HUES64 (cell line): Measurements from ENCODE around the gene CNDP1.

ENCODE experiments used
- H3K27ac ChIP-seq: 2 replicates; pipeline ENCODE4 v1.7.0; 2013; ENCODE audit warnings: low read depth, low read length, inconsistent platforms
- H3K27me3 ChIP-seq: 2 replicates; pipeline ENCODE4 v1.6.1; 2013; ENCODE audit warnings: mild to moderate bottlenecking, low read length; ENCODE audit not compliant: insufficient read depth
- H3K36me3 ChIP-seq: 2 replicates; pipeline ENCODE4 v1.6.1; 2013; ENCODE audit warnings: mild to moderate bottlenecking, low read length; ENCODE audit not compliant: insufficient read depth
- H3K4me1 ChIP-seq: 2 replicates; pipeline ENCODE4 v1.6.1; 2013; ENCODE audit warnings: mild to moderate bottlenecking, low read length, moderate library complexity; ENCODE audit not compliant: insufficient read depth
- H3K4me3 ChIP-seq: 2 replicates; pipeline ENCODE4 v1.5.1; 2013; ENCODE audit warnings: mild to moderate bottlenecking, low read length, moderate library complexity
- H3K9ac ChIP-seq: 2 replicates; pipeline ENCODE4 v1.6.1; 2013; ENCODE audit warnings: mild to moderate bottlenecking, low read depth, low read length
- H3K9me3 ChIP-seq: 2 replicates; pipeline ENCODE4 v1.6.1; 2013; ENCODE audit warnings: low read depth, low read length; ENCODE audit not compliant: insufficient read depth
- WGBS: fragments of 150-250, 120-280 bp; methylation state at CpG from one replicate; pipeline ENCODE4 v1.1.7; 2013; ENCODE audit warnings: missing lambda C conversion rate; 5-methylcytosine and 5-hydroxymethylcytosine counted together

CNDP1 gene

GRCh38 chr18:74514860-74515495 lies 19.3 kb upstream of the CNDP1 start:
- H3K27me3 ChIP-seq, result no peaks in the 10 kb centered on the region
- H3K9me3 ChIP-seq, result no peaks in the 10 kb centered on the region
- H3K9ac ChIP-seq, result no peak overlapping the region
- 95% methylated on average over 18 of the region's 18 CpGs for WGBS
- H3K4me1 ChIP-seq, result no peaks in the 10 kb centered on the region
- no peak overlapping the region for H3K4me3 ChIP-seq
- no peak overlapping the region for H3K27ac ChIP-seq
- peaks cover 94% of the 10 kb centered on the region for H3K36me3 ChIP-seq

- no peaks in the 10 kb centered on the region for H3K4me1 ChIP-seq
- no peak overlapping the region for H3K27ac ChIP-seq
- H3K36me3 ChIP-seq, result peaks cover 94% of the 10 kb centered on the region
- H3K9ac ChIP-seq, result no peak overlapping the region
- 94% methylated on average over 13 of the region's 13 CpGs for WGBS
- no peak overlapping the region for H3K4me3 ChIP-seq
- H3K9me3 ChIP-seq, result no peaks in the 10 kb centered on the region
- no peaks in the 10 kb centered on the region for H3K27me3 ChIP-seq
Measured at GRCh38 chr18:74515620-74516231, 18.6 kb upstream of the CNDP1 start.

- no peaks in the 10 kb centered on the region for H3K27me3 ChIP-seq
- no peaks in the 10 kb centered on the region for H3K9me3 ChIP-seq
- H3K4me1 ChIP-seq, result no peaks in the 10 kb centered on the region
- no peak overlapping the region for H3K4me3 ChIP-seq
- H3K27ac ChIP-seq, result no peak overlapping the region
- WGBS, result 97% methylated on average over 34 of the region's 35 CpGs
- peaks cover 96% of the 10 kb centered on the region for H3K36me3 ChIP-seq
- no peak overlapping the region for H3K9ac ChIP-seq
Measured at GRCh38 chr18:74516271-74517235, 17.7 kb upstream of the CNDP1 start.

- Histone ChIP-seq H3K36me3 (peaks cover 93% of the 10 kb centered on the region), H3K4me3 (no peak overlapping the region), H3K27ac (no peak overlapping the region), H3K9ac (no peak overlapping the region), H3K27me3 (no peaks in the 10 kb centered on the region), H3K9me3 (no peaks in the 10 kb centered on the region), H3K4me1 (no peaks in the 10 kb centered on the region)
- WGBS, result 97% methylated on average over 15 of the region's 15 CpGs
Measured at GRCh38 chr18:74517236-74517630, 17.1 kb upstream of the CNDP1 start.

- Histone ChIP-seq H3K9ac (no peak overlapping the region), H3K9me3 (no peaks in the 10 kb centered on the region), H3K27me3 (no peaks in the 10 kb centered on the region), H3K27ac (no peak overlapping the region), H3K36me3 (peaks cover 78% of the 10 kb centered on the region), H3K4me1 (no peaks in the 10 kb centered on the region), H3K4me3 (no peak overlapping the region)
- 91% methylated on average over 29 of the region's 32 CpGs for WGBS
Measured at GRCh38 chr18:74518456-74519295, 15.6 kb upstream of the CNDP1 start.

- H3K36me3 ChIP-seq, result peaks cover 71% of the 10 kb centered on the region
- H3K27me3 ChIP-seq, result no peaks in the 10 kb centered on the region
- no peaks in the 10 kb centered on the region for H3K9me3 ChIP-seq
- H3K27ac ChIP-seq, result no peak overlapping the region
- no peak overlapping the region for H3K4me3 ChIP-seq
- H3K9ac ChIP-seq, result no peak overlapping the region
- H3K4me1 ChIP-seq, result no peaks in the 10 kb centered on the region
- 95% methylated on average over 18 of the region's 18 CpGs for WGBS
Measured at GRCh38 chr18:74519320-74520095, 14.8 kb upstream of the CNDP1 start.

- WGBS, result 90% methylated on average over 14 of the region's 14 CpGs
- Histone ChIP-seq H3K36me3 (peaks cover 64% of the 10 kb centered on the region), H3K4me3 (no peak overlapping the region), H3K9ac (no peak overlapping the region), H3K27me3 (no peaks in the 10 kb centered on the region), H3K27ac (no peak overlapping the region), H3K4me1 (no peaks in the 10 kb centered on the region), H3K9me3 (no peaks in the 10 kb centered on the region)
Measured at GRCh38 chr18:74520096-74520833, 14.0 kb upstream of the CNDP1 start.

- Histone ChIP-seq H3K36me3 (peaks cover 54% of the 10 kb centered on the region), H3K4me3 (no peak overlapping the region)
Measured at GRCh38 chr18:74521068-74521725, 13.1 kb upstream of the CNDP1 start.

GRCh38 chr18:74522635-74523548 lies 11.4 kb upstream of the CNDP1 start:
- H3K4me1 ChIP-seq, result no peaks in the 10 kb centered on the region

More at GRCh38 chr18:74521068-74521725, 13.1 kb upstream of the CNDP1 start:
- 94% methylated on average over 15 of the region's 15 CpGs for WGBS
- Histone ChIP-seq H3K9ac (no peak overlapping the region), H3K4me1 (no peaks in the 10 kb centered on the region), H3K27ac (no peak overlapping the region), H3K9me3 (no peaks in the 10 kb centered on the region), H3K27me3 (no peaks in the 10 kb centered on the region)

More at GRCh38 chr18:74522635-74523548, 11.4 kb upstream of the CNDP1 start:
- H3K27ac ChIP-seq, result no peak overlapping the region
- no peak overlapping the region for H3K9ac ChIP-seq
- no peaks in the 10 kb centered on the region for H3K9me3 ChIP-seq
- 93% methylated on average over 23 of the region's 23 CpGs for WGBS
- peaks cover 38% of the 10 kb centered on the region for H3K36me3 ChIP-seq
- no peaks in the 10 kb centered on the region for H3K27me3 ChIP-seq
- no peak overlapping the region for H3K4me3 ChIP-seq
